B cell (primary cell): ENCODE results near the gene KHK. TPM values are rescaled to one million over a fixed set of nuclear protein-coding genes. Genes with fewer than 3 reads are reported as not detected.

Experiments
- ATAC-seq: fragments of 200-7000 bp; cut with Tn5 transposase; one replicate; pipeline ENCODE4 v1.10.0; 2021; ENCODE audit warnings: low read depth, mild to moderate bottlenecking, moderate number of reproducible peaks, moderate library complexity
- CTCF ChIA-PET: fragments of 350-600 bp; sonication (Branson Sonifier 250); formaldehyde crosslinking; loops from one replicate; lab custom pipeline; 2021; ENCODE audit warnings: antibody characterized with exemption, inconsistent platforms; lab: Charles Lee
- POLR2A ChIA-PET: fragments of 350-600 bp; sonication (Branson Sonifier 250); formaldehyde crosslinking; loops from one replicate; lab custom pipeline; 2021; ENCODE audit warnings: antibody characterized with exemption; lab: Charles Lee
- DNase-seq: peaks from one replicate; pipeline ENCODE4 v3.0.0; 2013
- H2AFZ ChIP-seq: 2 replicates; pipeline ENCODE4 v1.6.1; 2012; ENCODE audit warnings: mild to moderate bottlenecking, low read depth, low read length; ENCODE audit not compliant: insufficient read depth, poor library complexity, severe bottlenecking
- H3K27ac ChIP-seq, 2 donors: 1 replicate in 1 of 2; 2 replicates in 1 of 2; pipeline ENCODE4 v1.5.1; 2012 to 2013; ENCODE audit warnings: low read length in 2 of 2, mild to moderate bottlenecking in 2 of 2, moderate library complexity in 1 of 2
- H3K27me3 ChIP-seq, 4 experiments: fragments of 200-600 bp in 1 of 4; sonication (generic) in 1 of 4; replicated peaks in 1 of 4; 1 replicate in 2 of 4; 2 replicates in 2 of 4; pipeline versions ENCODE4 v1.6.1 to v1.7.0; 2013 to 2016; ENCODE audit warnings: low read length in 3 of 4, mild to moderate bottlenecking in 2 of 4, mixed read lengths in 1 of 4, moderate library complexity in 1 of 4; ENCODE audit not compliant: insufficient read depth in 4 of 4, control insufficient read depth in 3 of 4; ENCODE audit errors: control extremely low read depth in 1 of 4
- H3K36me3 ChIP-seq, 2 experiments: replicated peaks in 1 of 2; 1 replicate in 1 of 2; 2 replicates in 1 of 2; pipeline versions ENCODE4 v1.6.1 to v1.7.1; 2013; ENCODE audit warnings: low read length in 1 of 2; ENCODE audit not compliant: insufficient read depth in 2 of 2, control insufficient read depth in 1 of 2; ENCODE audit errors: control extremely low read depth in 1 of 2, extremely low read depth in 1 of 2
- H3K4me1 ChIP-seq, 2 donors: fragments of 200-600 bp in 1 of 2; sonication (generic) in 1 of 2; 1 replicate in 1 of 2; 2 replicates in 1 of 2; pipeline versions ENCODE4 v1.5.1 to v1.6.1; 2013 to 2017; ENCODE audit warnings: low read length in 2 of 2; ENCODE audit not compliant: control insufficient read depth in 2 of 2, insufficient read depth in 2 of 2
- H3K4me2 ChIP-seq: replicated peaks from 2 replicates; pipeline ENCODE3; 2012; ENCODE audit warnings: mild to moderate bottlenecking, low read depth, low read length; ENCODE audit not compliant: poor library complexity, severe bottlenecking
- H3K4me3 ChIP-seq, 5 experiments: fragments of 200-600 bp in 1 of 5; sonication (generic) in 1 of 5; 1 replicate in 3 of 5; 2 replicates in 2 of 5; pipeline versions ENCODE4 v1.5.1 to v1.7.0; 2011 to 2016; ENCODE audit warnings: low read length in 4 of 5, mild to moderate bottlenecking in 4 of 5, low read depth in 2 of 5, control low read depth in 1 of 5, moderate library complexity in 1 of 5; ENCODE audit not compliant: insufficient read depth in 1 of 5; ENCODE audit errors: control extremely low read depth in 1 of 5, extremely low read depth in 1 of 5
- H3K79me2 ChIP-seq: fragments of 200-600 bp; sonication (generic); one replicate; pipeline ENCODE4 v1.6.0; 2016; ENCODE audit warnings: low read length; ENCODE audit not compliant: control insufficient read depth, insufficient read depth
- H3K9ac ChIP-seq: fragments of 200-600 bp; sonication (generic); 2 replicates; pipeline ENCODE4 v1.6.1; 2017; ENCODE audit warnings: mild to moderate bottlenecking, low read length, moderate library complexity
- H3K9me3 ChIP-seq, 3 donors: one replicate each; pipeline versions ENCODE4 v1.6.1 to v1.7.1; 2013; ENCODE audit warnings: low read length in 2 of 3; ENCODE audit not compliant: control insufficient read depth in 2 of 3, insufficient read depth in 1 of 3; ENCODE audit errors: control extremely low read depth in 1 of 3
- H4K20me1 ChIP-seq: 2 replicates; pipeline ENCODE4 v1.6.0; 2012; ENCODE audit warnings: mild to moderate bottlenecking, low read length; ENCODE audit not compliant: insufficient read depth, control insufficient read depth, poor library complexity, severe bottlenecking
- H3K27ac Mint-ChIP-seq: one replicate; pipeline ENCODE4 v1.8.0; 2021; ENCODE audit warnings: mixed read lengths
- H3K27me3 Mint-ChIP-seq: one replicate; pipeline ENCODE4 v1.8.0; 2021; ENCODE audit warnings: mixed read lengths
- H3K4me1 Mint-ChIP-seq: one replicate; pipeline ENCODE4 v1.8.0; 2021; ENCODE audit warnings: mixed read lengths
- H3K4me3 Mint-ChIP-seq: one replicate; pipeline ENCODE4 v1.8.0; 2021; ENCODE audit warnings: mixed read lengths
- H3K9me3 Mint-ChIP-seq: one replicate; pipeline ENCODE4 v1.8.0; 2022; ENCODE audit warnings: mixed read lengths; ENCODE audit not compliant: insufficient read depth
- EZH2 ChIP-seq: IDR thresholded peaks from 2 replicates; pipeline ENCODE4 v1.6.1; 2012; ENCODE audit warnings: borderline replicate concordance, low read depth, mild to moderate bottlenecking, moderate library complexity, low read length; ENCODE audit not compliant: insufficient read depth, poor library complexity, severe bottlenecking
- WGBS: methylation state at CpG from one replicate; pipeline ENCODE4 v1.1.5; 2013; ENCODE audit warnings: missing lambda C conversion rate; ENCODE audit not compliant: insufficient coverage; 5-methylcytosine and 5-hydroxymethylcytosine counted together
- intact Hi-C: fragments of 100-400 bp; cut with micrococcal nuclease; formaldehyde crosslinking; loops from one replicate; pipeline ENCODE4 v1.10.0; 2022
- polyA plus RNA-seq: library from polyadenylated mRNA; depleted of rRNA; stranded (reverse); fragments of >200 nt; gene quantifications from 2 replicates; pipeline ENCODE4 v1.2.3, GENCODE V29; 2012
- total RNA-seq, 2 donors: library from RNA; stranded (reverse); fragments of 120-200 nt in 1 of 2; gene quantifications; 1 replicate in 1 of 2; 2 replicates in 1 of 2; pipeline versions ENCODE4 v1.2.3 to v1.2.4, GENCODE V29; 2013 to 2022
- TF ChIP-seq, protein P1 (sequence below): fragments of 200-600 bp; IDR thresholded peaks from one replicate; pipeline ENCODE4 v1.8.0; 2022; ENCODE audit warnings: antibody characterized with exemption, mild to moderate bottlenecking

KHK gene
- total and polyA plus RNA-seq, 2 donors (not counting 1 experiment from before 2014, with no cell fraction given), result 3.3 to 4.0 TPM

DNA sequence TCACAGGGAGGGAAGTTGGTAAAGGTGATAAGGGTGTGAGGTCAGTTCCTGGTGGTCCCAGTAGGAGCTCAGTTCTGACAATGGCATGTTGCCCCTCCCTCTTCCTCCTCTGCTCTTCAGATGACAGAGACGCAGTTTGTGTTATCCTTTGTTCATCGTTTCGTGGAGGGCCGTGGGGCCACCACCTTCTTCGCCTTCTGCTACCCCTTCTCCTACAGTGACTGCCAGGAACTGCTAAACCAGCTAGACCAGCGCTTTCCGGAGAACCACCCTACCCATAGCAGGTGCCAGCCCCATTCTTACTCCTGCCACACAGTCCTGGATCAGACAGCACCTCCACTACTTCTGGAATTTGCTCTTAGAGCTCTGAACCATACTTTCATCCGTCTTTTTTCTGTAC is 32.8 kb upstream of the KHK start:
- Mint-ChIP-seq H3K4me1 (peaks cover 17% of the 10 kb centered on the region), H3K27me3 (peaks cover 7% of the 10 kb centered on the region), H3K9me3 (no peaks in the 10 kb centered on the region), H3K4me3 (peak overlapping the region; percentile 95), H3K27ac (no peak overlapping the region)
- Histone ChIP-seq H3K36me3 (peaks cover 0 to 26% of the 10 kb centered on the region in 2 experiments), H3K9me3 (no peaks in the 10 kb centered on the region), H4K20me1 (no peaks in the 10 kb centered on the region), H2AFZ (no peak overlapping the region), H3K79me2 (no peaks in the 10 kb centered on the region), H3K27me3 (no peaks in the 10 kb centered on the region), H3K4me2 (no peak overlapping the region), H3K4me1 (peaks cover 4 to 15% of the 10 kb centered on the region in 2 donors), H3K9ac (no peak overlapping the region), H3K27ac (no peak overlapping the region), H3K4me3 (no peak overlapping the region)
- DNase-seq (no peak), ATAC-seq (no peak)
- 99% methylated on average over 7 of the region's 8 CpGs for WGBS
- ChIA-PET POLR2A (interaction anchor here (0.6 kb wide), 1 partner anchor 14 kb away, joined by 7 read pairs; no protein-coding TSS in a partner anchor), CTCF (interaction anchor here (0.8 to 3.0 kb wide), 3 partner anchors 18 to 226 kb away, joined by 3 to 11 read pairs (median 3); partner anchors contain the start of gene OST4)
- intact Hi-C loops, result no loop called here
- TF ChIP-seq, protein P1, sequence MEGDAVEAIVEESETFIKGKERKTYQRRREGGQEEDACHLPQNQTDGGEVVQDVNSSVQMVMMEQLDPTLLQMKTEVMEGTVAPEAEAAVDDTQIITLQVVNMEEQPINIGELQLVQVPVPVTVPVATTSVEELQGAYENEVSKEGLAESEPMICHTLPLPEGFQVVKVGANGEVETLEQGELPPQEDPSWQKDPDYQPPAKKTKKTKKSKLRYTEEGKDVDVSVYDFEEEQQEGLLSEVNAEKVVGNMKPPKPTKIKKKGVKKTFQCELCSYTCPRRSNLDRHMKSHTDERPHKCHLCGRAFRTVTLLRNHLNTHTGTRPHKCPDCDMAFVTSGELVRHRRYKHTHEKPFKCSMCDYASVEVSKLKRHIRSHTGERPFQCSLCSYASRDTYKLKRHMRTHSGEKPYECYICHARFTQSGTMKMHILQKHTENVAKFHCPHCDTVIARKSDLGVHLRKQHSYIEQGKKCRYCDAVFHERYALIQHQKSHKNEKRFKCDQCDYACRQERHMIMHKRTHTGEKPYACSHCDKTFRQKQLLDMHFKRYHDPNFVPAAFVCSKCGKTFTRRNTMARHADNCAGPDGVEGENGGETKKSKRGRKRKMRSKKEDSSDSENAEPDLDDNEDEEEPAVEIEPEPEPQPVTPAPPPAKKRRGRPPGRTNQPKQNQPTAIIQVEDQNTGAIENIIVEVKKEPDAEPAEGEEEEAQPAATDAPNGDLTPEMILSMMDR, result no peak
- no peak for TF ChIP-seq EZH2

DNA sequence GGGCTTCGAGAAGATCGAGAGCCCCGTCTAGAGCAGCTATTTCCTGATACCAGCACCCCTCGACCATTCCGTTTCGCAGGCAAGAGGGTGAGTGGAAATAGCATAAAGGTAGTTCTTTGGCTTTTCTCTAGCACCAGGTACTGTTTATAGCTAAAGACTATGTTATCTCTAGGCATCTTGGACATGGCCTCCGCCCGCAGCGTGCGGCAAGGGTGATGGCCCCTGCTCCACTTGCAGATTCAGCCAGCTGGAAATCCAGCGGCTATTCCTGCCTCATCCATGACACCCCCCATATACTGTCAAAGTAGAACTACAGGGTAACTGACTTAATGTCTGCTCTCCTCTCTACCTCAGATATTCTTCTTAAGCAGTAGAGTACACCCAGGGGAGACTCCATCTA is 31.9 kb upstream of the KHK start:
- no peak for DNase-seq
- 100% methylated on average over 6 of the region's 11 CpGs for WGBS
- no peaks in the 10 kb centered on the region for H3K27me3 ChIP-seq
- Mint-ChIP-seq H3K27ac (no peak overlapping the region), H3K9me3 (no peaks in the 10 kb centered on the region), H3K4me3 (no peak overlapping the region), H3K4me1 (peaks cover 13% of the 10 kb centered on the region), H3K27me3 (peaks cover 7% of the 10 kb centered on the region)
- no peak overlapping the region for H3K4me2 ChIP-seq
- H4K20me1 ChIP-seq, result no peaks in the 10 kb centered on the region
- no peak overlapping the region for H2AFZ ChIP-seq
- POLR2A ChIA-PET, result interaction anchor here (0.6 kb wide), 1 partner anchor 16 kb away, joined by 5 read pairs; the partner anchor contains the start of gene OST4
- TF ChIP-seq EZH2, result no peak
- TF ChIP-seq, protein P1, result no peak
- H3K9ac ChIP-seq, result no peak overlapping the region
- H3K4me3 ChIP-seq, result no peak overlapping the region
- intact Hi-C loops, result no loop called here
- ATAC-seq, result no peak
- peaks cover 0 to 26% of the 10 kb centered on the region in 2 experiments for H3K36me3 ChIP-seq
- no peaks in the 10 kb centered on the region for H3K9me3 ChIP-seq
- H3K27ac ChIP-seq, result no peak overlapping the region
- CTCF ChIA-PET, result interaction anchor here (1.1 to 3.0 kb wide), 3 partner anchors 17 to 111 kb away, joined by 3 to 11 read pairs (median 4); partner anchors contain the start of gene OST4
- H3K79me2 ChIP-seq, result no peaks in the 10 kb centered on the region
- H3K4me1 ChIP-seq, result peaks cover 4 to 8% of the 10 kb centered on the region in 2 donors
